IMR-90 (cell line): ENCODE data around the gene ATP1A3. TPM values are rescaled to one million over a fixed set of nuclear protein-coding genes. Genes with fewer than 3 reads are reported as not detected.

Source experiments
- ATAC-seq: fragments of 200-7000 bp; cut with Tn5 transposase; 2 replicates; pipeline ENCODE4 v1.9.1; 2020; ENCODE audit warnings: low read depth, mild to moderate bottlenecking, moderate library complexity
- BruUV-seq: library from RNA; stranded (reverse); fragments of 400-500 nt; replicated peaks from 2 replicates; lab custom pipeline; 2021; lab: Mats Ljungman, UMichigan
- CTCF ChIA-PET: fragments of 300-600 bp; formaldehyde crosslinking; extraction: SDS; loops from one replicate; lab custom pipeline; 2021; ENCODE audit warnings: antibody characterized with exemption; lab: Yijun Ruan, JAX
- POLR2A ChIA-PET: fragments of 300-600 bp; sonication (Branson Sonifier 250); formaldehyde crosslinking; loops from one replicate; lab custom pipeline; 2022; ENCODE audit warnings: antibody characterized with exemption; ENCODE audit not compliant: unreplicated experiment; lab: Charles Lee
- DNase-seq: peaks from one replicate; pipeline ENCODE4 v3.0.0; 2013
- H2AFZ ChIP-seq: replicated peaks from 2 replicates; pipeline ENCODE3; 2013; ENCODE audit warnings: low read length, mild to moderate bottlenecking; ENCODE audit not compliant: poor library complexity
- H2AK5ac ChIP-seq: 2 replicates; pipeline ENCODE4 v1.6.1; 2013; ENCODE audit warnings: low read depth, low read length, inconsistent platforms
- H2AK9ac ChIP-seq: replicated peaks from 2 replicates; pipeline ENCODE3; 2013; ENCODE audit warnings: mild to moderate bottlenecking, low read depth, low read length, moderate library complexity; ENCODE audit not compliant: poor library complexity
- H2BK120ac ChIP-seq: 2 replicates; pipeline ENCODE4 v1.6.1; 2013; ENCODE audit warnings: low read depth, low read length, inconsistent platforms
- H2BK15ac ChIP-seq: 3 replicates; pipeline ENCODE4 v1.6.1; 2013; ENCODE audit warnings: low read depth, low read length, inconsistent platforms
- H2BK20ac ChIP-seq: 2 replicates; pipeline ENCODE4 v1.6.1; 2013; ENCODE audit warnings: low read depth, mild to moderate bottlenecking, inconsistent platforms, low read length, moderate library complexity
- H2BK5ac ChIP-seq: 2 replicates; pipeline ENCODE4 v1.6.1; 2013; ENCODE audit warnings: mild to moderate bottlenecking, low read depth, low read length, inconsistent platforms; ENCODE audit not compliant: poor library complexity, severe bottlenecking
- H3K14ac ChIP-seq: replicated peaks from 2 replicates; pipeline ENCODE4 v1.6.1; 2013; ENCODE audit warnings: low read depth, low read length, inconsistent platforms
- H3K18ac ChIP-seq: 2 replicates; pipeline ENCODE4 v1.6.1; 2013; ENCODE audit warnings: low read depth, low read length, control low read depth
- H3K23ac ChIP-seq: 2 replicates; pipeline ENCODE4 v1.6.1; 2013; ENCODE audit warnings: low read depth, low read length, inconsistent platforms
- H3K27ac ChIP-seq: 2 replicates; pipeline ENCODE4 v1.5.1; 2013; ENCODE audit warnings: mild to moderate bottlenecking, control low read depth, low read length; ENCODE audit not compliant: insufficient read depth
- H3K27me3 ChIP-seq: 2 replicates; pipeline ENCODE4 v1.6.1; 2013; ENCODE audit warnings: low read length; ENCODE audit not compliant: control insufficient read depth, insufficient read depth
- H3K36me3 ChIP-seq: 2 replicates; pipeline ENCODE4 v1.6.1; 2013; ENCODE audit warnings: low read length, mixed read lengths; ENCODE audit not compliant: control insufficient read depth, insufficient read depth
- H3K4ac ChIP-seq: 2 replicates; pipeline ENCODE4 v1.6.1; 2013; ENCODE audit warnings: low read depth, low read length, inconsistent platforms
- H3K4me1 ChIP-seq: 2 replicates; pipeline ENCODE4 v1.6.1; 2013; ENCODE audit warnings: low read length, mixed read lengths; ENCODE audit not compliant: control insufficient read depth, insufficient read depth
- H3K4me2 ChIP-seq: 2 replicates; pipeline ENCODE4 v1.6.1; 2013; ENCODE audit warnings: low read depth, mild to moderate bottlenecking, control low read depth, low read length, moderate library complexity
- H3K4me3 ChIP-seq: 2 replicates; pipeline ENCODE4 v1.5.1; 2013; ENCODE audit warnings: low read depth, mild to moderate bottlenecking, control low read depth, low read length, moderate library complexity; ENCODE audit not compliant: insufficient read depth
- H3K56ac ChIP-seq: 2 replicates; pipeline ENCODE4 v1.6.1; 2013; ENCODE audit warnings: low read length, inconsistent platforms; ENCODE audit not compliant: insufficient read depth; ENCODE audit errors: extremely low read depth
- H3K79me1 ChIP-seq, 2 experiments: 2 replicates each; pipeline ENCODE4 v1.6.1; 2013; ENCODE audit warnings: low read length in 2 of 2, inconsistent platforms in 1 of 2, low read depth in 1 of 2
- H3K9ac ChIP-seq: 2 replicates; pipeline ENCODE4 v1.6.1; 2013; ENCODE audit warnings: low read depth, low read length, control low read depth
- H3K9me1 ChIP-seq: 2 replicates; pipeline ENCODE4 v1.6.1; 2013; ENCODE audit warnings: low read length, inconsistent platforms; ENCODE audit not compliant: insufficient read depth
- H3K9me3 ChIP-seq: 2 replicates; pipeline ENCODE4 v1.6.1; 2013; ENCODE audit warnings: low read length; ENCODE audit not compliant: control insufficient read depth, insufficient read depth
- H4K20me1 ChIP-seq: 2 replicates; pipeline ENCODE4 v1.6.1; 2013; ENCODE audit warnings: low read length, inconsistent platforms; ENCODE audit not compliant: insufficient read depth
- H4K5ac ChIP-seq: 2 replicates; pipeline ENCODE4 v1.6.1; 2013; ENCODE audit warnings: mild to moderate bottlenecking, low read depth, low read length, control low read depth
- H4K8ac ChIP-seq, 2 experiments: 2 replicates each; pipeline ENCODE4 v1.6.1; 2013; ENCODE audit warnings: low read depth in 2 of 2, low read length in 2 of 2, control low read depth in 1 of 2, inconsistent platforms in 1 of 2
- H4K91ac ChIP-seq: 2 replicates; pipeline ENCODE4 v1.6.1; 2013; ENCODE audit warnings: low read depth, low read length, inconsistent platforms; ENCODE audit not compliant: insufficient read depth
- BHLHE40 ChIP-seq: fragments of 150-350 bp; IDR thresholded peaks from 2 replicates; pipeline ENCODE4 v1.6.1; 2016; ENCODE audit warnings: mild to moderate bottlenecking, low read depth, low read length
- FOS ChIP-seq: fragments of 150-350 bp; IDR thresholded peaks from 2 replicates; pipeline ENCODE4 v1.6.1; 2016; ENCODE audit warnings: low read depth, low read length
- MAFK ChIP-seq: IDR thresholded peaks from 2 replicates; pipeline ENCODE4 v1.6.1; 2012; ENCODE audit warnings: low read depth, low read length, improper control_type of control experiment
- MAZ ChIP-seq: IDR thresholded peaks from 2 replicates; pipeline ENCODE4 v1.6.1; 2012; ENCODE audit warnings: low read depth, mild to moderate bottlenecking, low read length, improper control_type of control experiment, moderate library complexity, borderline replicate concordance
- POLR2A ChIP-seq: IDR thresholded peaks from 2 replicates; pipeline ENCODE4 v1.6.1; 2012; ENCODE audit warnings: mild to moderate bottlenecking, low read depth, low read length
- RCOR1 ChIP-seq: IDR thresholded peaks from 2 replicates; pipeline ENCODE4 v1.6.1; 2012; ENCODE audit warnings: mild to moderate bottlenecking, low read length, improper control_type of control experiment; ENCODE audit not compliant: insufficient replicate concordance
- SMC3 ChIP-seq: fragments of 150-350 bp; IDR thresholded peaks from 2 replicates; pipeline ENCODE4 v1.6.1; 2016; ENCODE audit warnings: low read depth, mild to moderate bottlenecking, antibody characterized with exemption, low read length, moderate library complexity
- WGBS, 2 experiments: methylation state at CpG; one replicate each; pipeline versions ENCODE4 v1.1.5 to v1.1.7; 2013; ENCODE audit warnings: missing lambda C conversion rate in 2 of 2; ENCODE audit not compliant: insufficient read length in 1 of 2; ENCODE audit errors: extremely low coverage in 2 of 2; 5-methylcytosine and 5-hydroxymethylcytosine counted together
- dilution Hi-C: fragments of 300-500 bp; cut with HindIII; formaldehyde crosslinking; loops from one replicate; pipeline ENCODE4 v1.14.3; 2018; ENCODE audit warnings: low sequenced_read_pairs; ENCODE audit not compliant: unreplicated experiment
- in situ Hi-C: fragments of 300-500 bp; cut with MboI; formaldehyde crosslinking; loops from 3 replicates; pipeline ENCODE4 v1.14.3; 2019; ENCODE audit warnings: low sequenced_read_pairs, inconsistent platforms, mixed read lengths
- intact Hi-C: fragments of 100-400 bp; cut with micrococcal nuclease; formaldehyde crosslinking; loops from 2 replicates; pipeline ENCODE4 v1.10.0; 2022
- polyA plus RNA-seq, 3 experiments: library from polyadenylated mRNA; depleted of rRNA; stranded (reverse); fragments of >200 nt; gene quantifications; 2 replicates each; pipeline ENCODE4 v1.2.3, GENCODE V29; 2012; ENCODE audit warnings: low replicate concordance in 1 of 3
- total RNA-seq: library from RNA; depleted of rRNA; stranded (reverse); fragments of >200 nt; gene quantifications from 2 replicates; pipeline ENCODE4 v1.2.3, GENCODE V29; 2012
- TF ChIP-seq, protein P1 (sequence below): fragments of 150-350 bp; IDR thresholded peaks from 2 replicates; pipeline ENCODE4 v1.6.1; 2016; ENCODE audit warnings: low read depth, mild to moderate bottlenecking, low read length, moderate library complexity, borderline replicate concordance

ATP1A3 gene
- total and polyA plus RNA-seq, 2 of the 4 experiments (the other 2 are of a cell fraction): under 0.01 to 0.12 TPM

DNA sequence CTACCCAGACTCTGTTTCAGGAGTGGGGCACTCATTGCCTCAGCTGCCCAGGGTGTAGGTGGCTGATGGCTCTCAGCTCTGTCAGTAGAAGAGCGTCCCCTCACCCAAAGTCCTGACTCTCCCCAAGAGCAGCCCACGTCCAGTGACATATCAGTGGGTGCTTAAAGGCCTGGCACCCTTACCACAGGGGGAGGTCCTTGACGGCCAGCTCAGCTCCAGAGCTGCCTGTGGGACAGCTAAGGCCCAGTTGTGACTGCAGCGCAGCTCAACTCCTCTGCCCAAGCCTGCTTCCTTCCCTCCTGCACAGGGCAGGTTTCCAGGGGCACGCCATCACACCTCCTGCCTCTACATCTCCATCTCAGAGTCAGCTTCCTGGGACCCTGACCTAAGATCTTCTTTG lies 43.6 kb upstream of the ATP1A3 start:
- WGBS, 2 experiments: 60% methylated on average over 3 of the region's 5 CpGs; no CpG with 5 or more reads in 1 of the 2 experiments
- Histone ChIP-seq H3K79me1 (no peaks in the 10 kb centered on the region), H2AK5ac (no peak overlapping the region), H3K4me1 (no peaks in the 10 kb centered on the region), H2BK5ac (no peak overlapping the region), H4K8ac (no peak overlapping the region), H3K4ac (no peak overlapping the region), H3K4me2 (no peak overlapping the region), H2AK9ac (no peak overlapping the region), H2AFZ (peak overlapping the region; percentile 23), H3K18ac (no peak overlapping the region), H4K91ac (no peak overlapping the region), H3K4me3 (no peak overlapping the region), H3K27me3 (peaks cover 22% of the 10 kb centered on the region), H2BK20ac (no peak overlapping the region), H3K23ac (no peak overlapping the region), H3K9me3 (no peaks in the 10 kb centered on the region), H3K56ac (no peak overlapping the region), H3K9me1 (no peaks in the 10 kb centered on the region), H4K20me1 (no peaks in the 10 kb centered on the region), H3K36me3 (no peaks in the 10 kb centered on the region), H2BK15ac (no peak overlapping the region), H2BK120ac (no peak overlapping the region), H3K27ac (no peak overlapping the region), H3K14ac (no peak overlapping the region), H4K5ac (no peak overlapping the region), H3K9ac (no peak overlapping the region)
- no peak for ATAC-seq
- dilution Hi-C loops: no loop called here
- ChIA-PET POLR2A (no interaction called here), CTCF (no interaction called here)
- in situ Hi-C loops: no loop called here
- intact Hi-C loops: loop anchor here (10.0 kb wide), 1 partner anchor 153 kb away; the partner anchor contains the start of gene ARHGEF1
- DNase-seq: no peak
- TF ChIP-seq MAFK (no peak), BHLHE40 (no peak), SMC3 (no peak), MAZ (no peak), FOS (no peak), RCOR1 (no peak), POLR2A (no peak)
- TF ChIP-seq, protein P1, sequence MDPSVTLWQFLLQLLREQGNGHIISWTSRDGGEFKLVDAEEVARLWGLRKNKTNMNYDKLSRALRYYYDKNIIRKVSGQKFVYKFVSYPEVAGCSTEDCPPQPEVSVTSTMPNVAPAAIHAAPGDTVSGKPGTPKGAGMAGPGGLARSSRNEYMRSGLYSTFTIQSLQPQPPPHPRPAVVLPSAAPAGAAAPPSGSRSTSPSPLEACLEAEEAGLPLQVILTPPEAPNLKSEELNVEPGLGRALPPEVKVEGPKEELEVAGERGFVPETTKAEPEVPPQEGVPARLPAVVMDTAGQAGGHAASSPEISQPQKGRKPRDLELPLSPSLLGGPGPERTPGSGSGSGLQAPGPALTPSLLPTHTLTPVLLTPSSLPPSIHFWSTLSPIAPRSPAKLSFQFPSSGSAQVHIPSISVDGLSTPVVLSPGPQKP: no peak
- BruUV-seq: no TSS peak
